ENCODE data around the gene LAT. TPM values are rescaled to one million over a fixed set of nuclear protein-coding genes. Genes with fewer than 3 reads are reported as not detected.

The LAT gene
- under 1 TPM in 2 of 4 donors, not detected in 2; 0.31 to 0.49 TPM for total RNA-seq

GRCh38 chr16:28984619-28985135 lies at the start of gene LAT:
TSS of gene LAT (plus strand) at chr16:28985052. CDS start at chr16:28985418, 366 bp downstream.
- no peak for ATAC-seq
- no peak for DNase-seq
- intact Hi-C loops (cut with DNase I; ENCODE audit: low total_unique reads) (no loop called here), in situ Hi-C loops (cut with MboI; ENCODE audit: low sequenced_read_pairs in 4 of 4) (no loop called here)
- Histone ChIP-seq H3K36me3 (peaks cover 0 to 76% of the 10 kb centered on the region in 2 donors), H3K27ac (no peak within 1 kb of the TSS), H3K27me3 (no peaks in the 10 kb centered on the region), H3K4me1 (no peaks in the 10 kb centered on the region), H3K9me3 (no peaks in the 10 kb centered on the region), H3K4me3 (peak within 1 kb of the TSS in 1 of 4 donors; percentile 3)
- no peak for TF ChIP-seq POLR2A (IDR thresholded peaks at IDR 0.05)
- no peak for TF ChIP-seq CTCF (IDR thresholded peaks at IDR 0.05 in 4 of 5, conservative IDR thresholded peaks at IDR 0.05 in 1 of 5)

- Histone ChIP-seq H3K27ac (no peak overlapping the region), H3K4me1 (no peaks in the 10 kb centered on the region), H3K9me3 (no peaks in the 10 kb centered on the region), H3K4me3 (no peak overlapping the region), H3K27me3 (no peaks in the 10 kb centered on the region), H3K36me3 (no peaks in the 10 kb centered on the region)
- intact Hi-C loops (cut with DNase I; ENCODE audit: low total_unique reads) (no loop called here), in situ Hi-C loops (cut with MboI; ENCODE audit: low sequenced_read_pairs in 4 of 4) (no loop called here)
- TF ChIP-seq POLR2A (IDR thresholded peaks at IDR 0.05) (no peak), CTCF (IDR thresholded peaks at IDR 0.05 in 4 of 5, conservative IDR thresholded peaks at IDR 0.05 in 1 of 5) (no peak)
- no peak for ATAC-seq
- no peak for DNase-seq
Measured at GRCh38 chr16:28935346-28935745, 49.5 kb upstream of the LAT start.

- no peaks in the 10 kb centered on the region for H3K36me3 ChIP-seq
- ATAC-seq = peak; percentile 92 to 94
- intact Hi-C loops (cut with DNase I; ENCODE audit: low total_unique reads) = no loop called here
Measured at GRCh38 chr16:28935924-28936783, 48.7 kb upstream of the LAT start.

GRCh38 chr16:28936784-28937155 lies 48.1 kb upstream of the LAT start:
- ATAC-seq (no peak), DNase-seq (no peak)
- Histone ChIP-seq H3K36me3 (no peaks in the 10 kb centered on the region), H3K9me3 (no peaks in the 10 kb centered on the region), H3K27ac (no peak overlapping the region), H3K4me1 (no peaks in the 10 kb centered on the region), H3K4me3 (peak overlapping the region in 1 of 4 donors; percentile 27), H3K27me3 (no peaks in the 10 kb centered on the region)
- in situ Hi-C loops (cut with MboI; ENCODE audit: low sequenced_read_pairs in 4 of 4) = no loop called here
- TF ChIP-seq CTCF (IDR thresholded peaks at IDR 0.05 in 4 of 5, conservative IDR thresholded peaks at IDR 0.05 in 1 of 5) = no peak
- no peak for TF ChIP-seq POLR2A (IDR thresholded peaks at IDR 0.05)
- intact Hi-C loops (cut with DNase I; ENCODE audit: low total_unique reads) = no loop called here

More at GRCh38 chr16:28935924-28936783, 48.7 kb upstream of the LAT start:
- no peak for TF ChIP-seq POLR2A (IDR thresholded peaks at IDR 0.05)
- no peak for TF ChIP-seq CTCF (IDR thresholded peaks at IDR 0.05 in 4 of 5, conservative IDR thresholded peaks at IDR 0.05 in 1 of 5)
- Histone ChIP-seq H3K27me3 (no peaks in the 10 kb centered on the region), H3K9me3 (no peaks in the 10 kb centered on the region), H3K4me1 (no peaks in the 10 kb centered on the region), H3K27ac (no peak overlapping the region), H3K4me3 (peak overlapping the region in 3 of 4 donors; percentile 27 to 35 (median 34))
- in situ Hi-C loops (cut with MboI; ENCODE audit: low sequenced_read_pairs in 4 of 4) = no loop called here
- DNase-seq = peak; percentile 56 to 77

All from gastrocnemius medialis (tissue), 4 donors.